GM12801 (cell line): ENCODE data around the gene ABCB4.

Experiments used
- TF ChIP-seq, protein P1 (sequence below): IDR thresholded peaks from one replicate; pipeline ENCODE4 v1.5.1; 2011; ENCODE audit warnings: control low read depth; ENCODE audit not compliant: insufficient read length; ENCODE audit errors: extremely low read depth

ABCB4 gene

DNA sequence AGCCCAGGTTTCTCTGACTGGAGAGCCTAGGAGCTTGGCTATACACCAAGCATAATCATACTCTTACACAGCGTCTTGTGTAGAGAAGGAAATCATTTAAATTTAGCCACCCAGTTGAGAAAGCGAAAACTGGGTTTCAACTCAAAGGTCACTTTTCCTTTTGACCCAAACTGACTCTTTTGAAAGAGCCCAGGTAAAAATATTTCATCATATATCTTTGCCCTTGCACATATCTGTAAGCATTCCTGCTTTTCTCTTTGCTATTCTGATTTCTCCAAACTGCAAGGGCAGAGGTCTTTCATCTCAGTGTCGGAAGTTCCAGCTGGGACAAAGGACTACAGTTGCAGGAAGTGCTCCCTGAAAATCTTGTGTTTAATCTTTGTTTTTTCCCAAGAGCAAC is 22.0 kb upstream of the ABCB4 start:
- TF ChIP-seq, protein P1, sequence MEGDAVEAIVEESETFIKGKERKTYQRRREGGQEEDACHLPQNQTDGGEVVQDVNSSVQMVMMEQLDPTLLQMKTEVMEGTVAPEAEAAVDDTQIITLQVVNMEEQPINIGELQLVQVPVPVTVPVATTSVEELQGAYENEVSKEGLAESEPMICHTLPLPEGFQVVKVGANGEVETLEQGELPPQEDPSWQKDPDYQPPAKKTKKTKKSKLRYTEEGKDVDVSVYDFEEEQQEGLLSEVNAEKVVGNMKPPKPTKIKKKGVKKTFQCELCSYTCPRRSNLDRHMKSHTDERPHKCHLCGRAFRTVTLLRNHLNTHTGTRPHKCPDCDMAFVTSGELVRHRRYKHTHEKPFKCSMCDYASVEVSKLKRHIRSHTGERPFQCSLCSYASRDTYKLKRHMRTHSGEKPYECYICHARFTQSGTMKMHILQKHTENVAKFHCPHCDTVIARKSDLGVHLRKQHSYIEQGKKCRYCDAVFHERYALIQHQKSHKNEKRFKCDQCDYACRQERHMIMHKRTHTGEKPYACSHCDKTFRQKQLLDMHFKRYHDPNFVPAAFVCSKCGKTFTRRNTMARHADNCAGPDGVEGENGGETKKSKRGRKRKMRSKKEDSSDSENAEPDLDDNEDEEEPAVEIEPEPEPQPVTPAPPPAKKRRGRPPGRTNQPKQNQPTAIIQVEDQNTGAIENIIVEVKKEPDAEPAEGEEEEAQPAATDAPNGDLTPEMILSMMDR = no peak

DNA sequence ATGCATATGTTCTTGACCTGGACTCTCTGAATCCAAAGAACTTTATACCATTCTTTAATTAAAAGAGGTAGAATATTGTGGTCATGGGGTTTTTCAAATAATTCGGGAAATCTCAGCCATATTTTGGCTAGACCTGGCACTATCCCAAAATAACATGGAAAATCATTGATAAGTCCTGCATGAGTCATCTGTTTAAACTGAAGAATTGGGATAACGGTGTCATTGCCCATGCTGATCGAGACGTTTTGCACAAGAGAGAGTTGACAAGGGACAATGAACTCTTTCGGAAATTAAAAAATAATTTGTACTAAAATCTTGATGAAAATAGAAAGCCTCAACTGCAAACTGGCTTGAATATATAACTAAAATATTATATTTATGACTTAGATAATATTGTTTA is 19.9 kb upstream of the ABCB4 start:
- TF ChIP-seq, protein P1 = no peak

DNA sequence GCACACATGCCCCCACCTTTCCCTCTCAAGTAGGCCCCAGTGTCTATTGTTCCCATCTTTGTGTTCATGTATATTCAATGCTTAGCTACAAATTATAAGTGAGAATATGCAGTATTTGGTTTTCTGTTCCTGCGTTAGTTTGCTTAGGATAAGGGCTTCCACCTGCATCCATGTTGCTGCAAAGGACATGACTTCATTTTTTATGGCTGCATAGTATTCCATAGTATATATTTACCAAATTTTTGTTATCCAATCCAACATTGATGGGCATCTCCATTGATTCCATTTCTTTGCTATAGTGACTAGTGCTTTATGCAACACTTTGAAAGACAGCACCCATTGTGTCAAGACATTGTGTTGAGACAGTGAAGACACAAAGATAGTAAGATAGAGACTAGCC is 19.0 kb upstream of the ABCB4 start:
- TF ChIP-seq, protein P1 = no peak

DNA sequence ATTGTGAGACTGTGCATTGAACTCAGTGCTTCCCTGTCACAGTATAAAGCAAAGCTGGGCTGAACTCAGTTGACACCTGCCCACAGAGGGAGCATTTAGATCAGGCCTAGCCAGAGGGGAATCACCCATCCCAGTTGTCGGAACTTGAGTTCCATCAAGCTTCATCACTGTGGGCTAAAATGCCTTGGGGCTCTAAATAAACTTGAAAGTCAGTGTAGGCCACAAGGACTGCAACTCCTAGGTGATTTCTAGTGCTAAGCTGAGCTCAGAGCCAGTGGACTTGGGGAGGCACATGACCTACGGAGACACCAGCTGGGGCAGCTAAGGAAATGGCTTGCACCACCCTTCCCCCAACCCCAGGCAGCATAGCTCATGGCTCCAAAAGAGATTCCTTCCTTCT is 7.7 kb upstream of the ABCB4 start:
- TF ChIP-seq, protein P1 = no peak

DNA sequence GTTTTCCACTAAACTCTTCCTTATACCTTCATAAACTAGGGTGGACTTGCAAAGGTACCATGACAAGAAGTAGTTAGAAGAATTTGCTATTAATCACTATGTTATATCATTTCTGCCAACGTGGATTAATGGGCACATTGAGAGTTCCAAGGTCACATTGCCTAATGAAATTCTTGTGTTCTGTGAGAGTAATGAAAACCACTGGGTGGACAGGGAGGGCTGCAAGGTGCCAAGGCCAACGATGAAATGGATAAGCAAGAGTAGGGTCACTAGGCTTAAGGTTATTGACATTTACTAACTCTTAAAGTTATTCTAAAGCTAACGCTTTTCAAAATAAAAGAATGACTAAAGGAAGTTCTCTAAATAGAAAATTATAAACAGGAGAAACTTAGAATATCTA is 6.6 kb upstream of the ABCB4 start:
- TF ChIP-seq, protein P1 = no peak

DNA sequence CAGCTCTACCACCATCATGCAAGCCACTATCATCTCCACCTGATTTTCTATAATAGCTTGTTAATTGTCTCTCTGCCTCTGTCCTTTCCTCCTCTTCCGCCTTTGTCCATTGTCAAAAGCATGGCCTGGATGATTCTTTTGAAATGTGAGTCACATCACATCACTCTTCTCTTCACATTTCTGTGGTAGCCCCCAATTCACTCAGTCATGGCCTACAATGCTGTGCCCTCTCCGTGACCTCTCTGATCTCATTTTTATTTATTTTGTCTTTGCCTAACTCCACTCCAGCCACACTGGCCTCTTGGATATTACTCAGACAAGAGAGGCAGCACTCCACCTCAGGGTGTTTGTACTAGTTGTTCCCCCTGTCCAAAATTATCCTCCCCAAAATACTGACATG is 4.9 kb upstream of the ABCB4 start:
- TF ChIP-seq, protein P1 = no peak

DNA sequence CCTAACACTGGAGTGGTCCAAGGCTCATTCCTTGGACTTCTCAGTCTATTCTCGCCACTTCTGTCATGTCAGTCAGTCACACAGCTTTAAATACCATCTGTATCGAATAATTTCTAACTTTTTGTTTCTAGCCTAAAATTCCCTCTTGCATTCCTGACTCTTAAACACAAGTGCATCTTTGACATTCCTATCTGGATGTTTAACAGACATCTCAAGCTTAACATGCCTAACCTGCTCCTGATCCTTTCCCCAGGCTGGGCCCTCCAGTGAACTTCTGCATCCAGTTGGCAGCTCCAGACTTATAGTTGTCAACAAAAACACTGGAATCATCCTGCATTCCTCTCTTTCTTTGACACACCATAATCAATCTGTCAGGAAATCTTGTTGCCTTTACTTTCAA is 4.5 kb upstream of the ABCB4 start:
- TF ChIP-seq, protein P1 = no peak

DNA sequence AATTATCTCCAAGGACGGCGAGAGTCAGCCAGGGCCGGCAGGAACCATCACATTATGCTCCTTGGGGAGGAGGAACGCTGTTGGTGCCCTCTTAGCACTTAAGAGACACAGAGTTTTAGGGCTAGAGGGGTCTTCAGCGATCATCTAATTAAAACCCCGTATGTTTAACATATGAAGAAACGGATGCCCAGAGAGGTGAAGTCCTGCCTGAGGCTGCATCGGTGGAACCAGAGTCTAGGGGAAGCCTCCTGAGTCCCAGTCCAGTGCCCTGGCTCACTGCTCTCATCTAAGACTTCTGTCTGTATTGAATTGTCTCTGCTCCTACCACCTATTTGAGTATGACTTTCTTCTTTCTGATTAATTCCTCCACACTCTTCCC is 688 bp upstream of the ABCB4 start:
- TF ChIP-seq, protein P1 = no peak
